ENCODE data around the gene COG2. TPM values are rescaled to one million over a fixed set of nuclear protein-coding genes. Genes with fewer than 3 reads are reported as not detected.

COG2 gene
- total and polyA plus RNA-seq, 7 donors = 17.5 to 31.2 (median 25.2) TPM

- TF ChIP-seq POLR2A (IDR thresholded peaks at IDR 0.05) (no peak), CTCF (IDR thresholded peaks at IDR 0.05) (no peak), EP300 (IDR thresholded peaks at IDR 0.05) (no peak), POLR2AphosphoS5 (IDR thresholded peaks at IDR 0.05) (no peak)
- Histone ChIP-seq H3K4me3 (no peak overlapping the region), H3K27ac (no peak overlapping the region), H3K36me3 (no peaks in the 10 kb centered on the region), H3K4me1 (no peaks in the 10 kb centered on the region), H3K27me3 (no peaks in the 10 kb centered on the region), H3K9me3 (no peaks in the 10 kb centered on the region)
- WGBS, 2 donors = 74 to 81% methylated on average over 2 of the region's 2 CpGs
- intact Hi-C loops (cut with DNase I) = no loop called here
- DNase-seq = no peak
Observed at GRCh38 chr1:230626232-230626631, 16.0 kb upstream of the COG2 start.

DNA sequence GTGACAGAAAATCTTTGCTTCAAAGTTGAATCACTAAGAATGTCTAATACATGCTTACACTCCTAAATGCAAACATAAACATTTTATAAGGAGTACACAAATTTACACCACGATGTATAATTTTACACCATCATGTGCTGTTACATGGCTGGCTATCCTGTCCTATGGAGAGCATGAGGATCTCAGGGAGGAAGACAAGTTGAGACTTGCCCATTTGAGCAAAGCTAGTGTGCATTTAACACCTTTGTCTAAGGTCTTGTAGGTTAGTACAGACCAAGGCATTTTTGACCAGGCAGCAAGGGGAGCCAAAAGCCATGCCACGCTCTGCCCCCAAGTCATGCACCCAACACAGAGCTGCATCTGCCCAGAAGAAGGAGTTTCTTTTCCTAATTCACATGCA is 14.5 kb upstream of the COG2 start:
- Histone ChIP-seq H3K27me3 (no peaks in the 10 kb centered on the region), H3K9me3 (no peaks in the 10 kb centered on the region), H3K4me1 (no peaks in the 10 kb centered on the region), H3K4me3 (no peak overlapping the region), H3K36me3 (no peaks in the 10 kb centered on the region), H3K27ac (no peak overlapping the region)
- 85 to 88% methylated on average over 2 of the region's 2 CpGs for WGBS, 2 donors
- DNase-seq = no peak
- TF ChIP-seq EP300 (IDR thresholded peaks at IDR 0.05) (no peak), CTCF (IDR thresholded peaks at IDR 0.05) (no peak), POLR2A (IDR thresholded peaks at IDR 0.05) (no peak), POLR2AphosphoS5 (IDR thresholded peaks at IDR 0.05) (no peak)
- intact Hi-C loops (cut with DNase I) = no loop called here

DNA sequence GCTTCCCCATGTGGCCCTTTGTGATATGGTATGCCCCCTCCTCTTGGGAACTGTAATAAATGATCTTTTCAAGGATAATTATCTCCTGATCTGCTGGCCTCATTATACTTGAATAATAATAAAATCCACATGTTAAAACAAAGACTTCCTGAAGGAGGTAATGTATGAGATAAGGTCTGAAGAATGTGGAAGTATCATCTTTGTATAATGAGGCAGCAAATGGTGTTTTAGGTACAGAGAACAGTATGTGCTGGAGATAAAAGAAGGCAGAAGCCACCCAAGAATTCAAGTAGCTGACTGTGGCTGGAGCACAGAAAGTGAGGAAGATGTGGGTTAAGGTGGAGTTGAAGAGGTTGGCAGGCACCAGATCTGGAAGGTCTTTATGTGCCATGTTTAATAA is 12.8 kb upstream of the COG2 start:
- intact Hi-C loops (cut with DNase I) = no loop called here
- TF ChIP-seq CTCF (IDR thresholded peaks at IDR 0.05) (no peak), POLR2A (IDR thresholded peaks at IDR 0.05) (no peak), EP300 (IDR thresholded peaks at IDR 0.05) (no peak), POLR2AphosphoS5 (IDR thresholded peaks at IDR 0.05) (no peak)
- Histone ChIP-seq H3K27me3 (no peaks in the 10 kb centered on the region), H3K4me1 (no peaks in the 10 kb centered on the region), H3K36me3 (no peaks in the 10 kb centered on the region), H3K9me3 (no peaks in the 10 kb centered on the region), H3K27ac (no peak overlapping the region), H3K4me3 (no peak overlapping the region)
- no peak for DNase-seq

DNA sequence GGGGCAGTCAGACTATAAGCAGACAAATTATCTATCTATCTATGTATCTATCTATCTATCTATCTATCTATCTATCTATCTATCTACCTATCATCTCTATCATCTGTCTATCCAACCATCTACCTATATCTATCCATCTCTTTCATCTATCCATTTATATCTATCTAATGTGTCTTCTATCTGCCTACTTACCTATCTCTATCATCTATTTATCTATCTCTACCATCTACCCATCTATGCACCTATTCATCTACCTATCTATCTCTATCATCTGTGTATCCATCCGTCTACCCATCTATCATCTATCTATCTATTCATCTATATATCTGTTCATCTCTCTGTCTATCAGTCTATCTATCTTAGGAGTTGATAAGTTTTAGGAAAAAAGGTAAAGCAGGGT is 10.8 kb upstream of the COG2 start:
- H3K27me3 ChIP-seq = no peaks in the 10 kb centered on the region
- H3K9me3 ChIP-seq = no peaks in the 10 kb centered on the region
- no peak overlapping the region for H3K4me3 ChIP-seq
- intact Hi-C loops (cut with DNase I) = loop anchor here (10.0 kb wide), 1 partner anchor 163 kb away; no protein-coding TSS in a partner anchor
- no peak overlapping the region for H3K27ac ChIP-seq
- H3K36me3 ChIP-seq = no peaks in the 10 kb centered on the region
- WGBS, 2 donors = 79 to 88% methylated on average over 1 of the region's 1 CpG
- no peak for DNase-seq
- TF ChIP-seq EP300 (IDR thresholded peaks at IDR 0.05) (no peak), CTCF (IDR thresholded peaks at IDR 0.05) (no peak), POLR2A (IDR thresholded peaks at IDR 0.05) (no peak), POLR2AphosphoS5 (IDR thresholded peaks at IDR 0.05) (no peak)
- no peaks in the 10 kb centered on the region for H3K4me1 ChIP-seq

- WGBS, 2 donors = 67 to 75% methylated on average over 4 of the region's 4 CpGs
- TF ChIP-seq CTCF (IDR thresholded peaks at IDR 0.05) (no peak), POLR2AphosphoS5 (IDR thresholded peaks at IDR 0.05) (no peak), POLR2A (IDR thresholded peaks at IDR 0.05) (no peak), EP300 (IDR thresholded peaks at IDR 0.05) (no peak)
- no peak overlapping the region for H3K27ac ChIP-seq
Observed at GRCh38 chr1:230632273-230632873, 9.9 kb upstream of the COG2 start.

More at GRCh38 chr1:230632273-230632873, 9.9 kb upstream of the COG2 start:
- no peak for DNase-seq
- Histone ChIP-seq H3K4me1 (no peaks in the 10 kb centered on the region), H3K4me3 (no peak overlapping the region), H3K9me3 (no peaks in the 10 kb centered on the region), H3K27me3 (peaks cover 0 to 4% (median 0%) of the 10 kb centered on the region in 3 donors), H3K36me3 (no peaks in the 10 kb centered on the region)
- intact Hi-C loops (cut with DNase I) = loop anchor here (10.0 kb wide), 1 partner anchor 162 kb away; no protein-coding TSS in a partner anchor
